GM12874 (cell line): Measurements from ENCODE around the gene KRT86.

Source experiments
- TF ChIP-seq, protein P1 (sequence below): IDR thresholded peaks from 2 replicates; pipeline ENCODE4 v1.5.1; 2011; ENCODE audit warnings: low read depth, mild to moderate bottlenecking, control low read depth, low read length, moderate library complexity; ENCODE audit not compliant: insufficient read depth

Gene KRT86

DNA sequence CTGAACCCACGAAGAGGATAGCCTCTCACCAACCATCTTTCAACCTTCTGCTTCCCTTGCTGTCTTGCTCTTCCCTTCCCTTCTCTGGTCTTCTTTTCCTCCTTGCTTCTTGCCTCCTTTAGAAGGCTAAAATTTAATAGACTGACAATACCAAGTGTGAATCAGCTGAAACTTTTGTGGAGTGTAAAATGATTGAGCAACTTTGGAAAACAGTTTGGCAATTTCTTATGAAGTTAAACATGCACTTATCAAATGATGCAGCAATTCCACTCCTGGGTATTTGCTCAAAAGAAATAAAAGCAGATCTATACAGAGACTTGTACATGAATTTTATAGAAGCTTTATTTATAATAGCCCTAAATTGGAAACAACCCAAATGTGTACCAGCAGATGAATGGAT lies 3.3 kb upstream of the KRT86 start:
- TF ChIP-seq, protein P1, sequence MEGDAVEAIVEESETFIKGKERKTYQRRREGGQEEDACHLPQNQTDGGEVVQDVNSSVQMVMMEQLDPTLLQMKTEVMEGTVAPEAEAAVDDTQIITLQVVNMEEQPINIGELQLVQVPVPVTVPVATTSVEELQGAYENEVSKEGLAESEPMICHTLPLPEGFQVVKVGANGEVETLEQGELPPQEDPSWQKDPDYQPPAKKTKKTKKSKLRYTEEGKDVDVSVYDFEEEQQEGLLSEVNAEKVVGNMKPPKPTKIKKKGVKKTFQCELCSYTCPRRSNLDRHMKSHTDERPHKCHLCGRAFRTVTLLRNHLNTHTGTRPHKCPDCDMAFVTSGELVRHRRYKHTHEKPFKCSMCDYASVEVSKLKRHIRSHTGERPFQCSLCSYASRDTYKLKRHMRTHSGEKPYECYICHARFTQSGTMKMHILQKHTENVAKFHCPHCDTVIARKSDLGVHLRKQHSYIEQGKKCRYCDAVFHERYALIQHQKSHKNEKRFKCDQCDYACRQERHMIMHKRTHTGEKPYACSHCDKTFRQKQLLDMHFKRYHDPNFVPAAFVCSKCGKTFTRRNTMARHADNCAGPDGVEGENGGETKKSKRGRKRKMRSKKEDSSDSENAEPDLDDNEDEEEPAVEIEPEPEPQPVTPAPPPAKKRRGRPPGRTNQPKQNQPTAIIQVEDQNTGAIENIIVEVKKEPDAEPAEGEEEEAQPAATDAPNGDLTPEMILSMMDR = no peak

DNA sequence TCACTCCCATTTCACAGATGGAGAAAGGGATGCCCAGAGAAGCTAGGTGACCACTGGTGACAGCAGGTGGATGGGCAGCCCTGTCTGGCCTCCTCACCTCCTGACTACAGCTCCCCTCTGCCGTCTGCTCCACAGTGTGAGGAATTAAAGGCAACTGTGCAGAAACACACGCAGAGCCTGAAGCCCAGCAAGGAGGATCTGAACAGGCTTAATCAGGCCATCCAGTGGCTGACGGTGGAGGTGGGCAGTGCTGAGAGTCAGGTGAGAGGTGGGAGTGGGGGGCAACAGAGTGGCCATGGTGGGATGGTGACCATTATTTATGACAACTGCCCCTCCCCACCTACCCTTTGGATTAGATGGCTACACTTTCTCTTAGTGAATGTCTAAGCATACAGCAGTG lies 1.2 kb downstream of the KRT86 start:
- TF ChIP-seq, protein P1 = no peak

DNA sequence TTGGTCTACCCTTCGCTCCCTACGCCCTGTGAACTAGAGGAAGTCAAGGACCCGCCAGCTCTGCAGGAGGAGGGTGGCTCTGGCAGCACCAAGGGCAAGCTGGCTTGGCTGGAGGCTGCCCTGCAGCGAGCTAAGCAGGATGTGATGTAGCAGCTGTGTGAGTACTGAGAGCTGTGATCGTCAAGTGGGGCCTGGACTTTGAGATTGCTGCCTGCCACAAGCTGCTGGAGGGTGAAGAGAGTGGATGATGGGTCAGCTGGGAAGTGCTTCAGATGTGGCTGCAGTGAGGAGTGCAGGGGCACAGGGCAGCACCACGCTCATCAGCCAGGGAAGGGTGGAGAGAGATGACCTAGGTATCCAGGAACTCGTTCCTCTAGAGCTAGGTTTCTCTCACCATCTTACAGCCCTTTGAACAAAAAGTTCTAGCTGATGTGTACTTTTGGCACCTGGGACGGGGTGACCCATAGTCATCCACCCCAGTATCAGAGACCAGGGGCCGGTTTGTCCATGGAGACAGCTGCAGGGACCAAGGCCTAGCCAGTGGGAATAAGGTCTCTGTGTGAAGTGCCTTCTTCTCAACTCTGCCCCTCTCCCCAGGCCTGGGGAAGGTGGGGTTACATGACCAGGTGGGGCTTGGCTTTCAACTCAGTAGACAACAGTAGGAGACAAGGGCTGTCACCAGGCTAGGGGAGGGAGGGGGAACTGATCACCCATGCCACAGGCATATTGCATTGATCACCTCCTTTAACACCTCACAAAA lies 3.2 kb downstream of the KRT86 start:
- TF ChIP-seq, protein P1 = no peak

DNA sequence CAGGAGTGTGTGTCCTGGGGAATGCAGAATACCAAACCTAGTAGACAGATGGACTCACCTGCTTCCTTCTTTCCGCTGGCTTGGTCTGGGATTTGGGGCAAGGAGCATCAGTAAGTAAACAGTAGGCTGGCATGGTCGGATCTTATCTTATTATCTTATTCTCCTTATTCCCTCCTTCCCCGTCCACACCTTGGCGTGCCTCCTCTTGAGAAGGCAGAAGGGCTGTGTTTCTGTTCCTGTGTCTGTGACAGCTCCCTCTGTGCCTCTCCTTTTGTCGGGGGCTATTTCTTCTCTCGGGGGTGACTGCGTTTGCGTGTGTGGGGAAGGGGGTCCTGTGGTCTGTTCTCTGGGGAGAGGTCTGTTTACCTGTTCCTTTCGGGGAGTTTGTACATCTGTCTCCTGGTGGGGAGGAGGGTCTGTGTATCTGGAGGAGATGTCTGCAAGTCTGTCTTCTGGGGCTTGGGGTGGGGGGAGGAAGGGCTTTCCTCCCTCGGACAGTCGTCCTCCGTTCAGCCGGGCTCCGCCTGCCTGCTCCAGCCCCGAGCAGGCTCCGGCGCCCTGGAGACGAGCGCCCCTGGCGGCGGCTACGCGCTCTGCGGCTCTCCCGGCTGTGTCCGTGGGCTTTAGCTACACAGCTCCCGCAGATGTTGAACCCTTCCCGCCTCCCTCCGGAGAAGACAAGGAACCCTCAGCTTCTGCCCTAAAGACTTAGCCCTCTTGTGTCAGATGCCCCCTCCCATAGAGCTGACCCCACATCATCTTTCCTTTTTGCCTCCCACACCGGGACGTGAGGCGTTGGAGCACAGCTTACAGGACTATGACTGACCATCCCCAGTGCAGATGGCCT lies 4.4 kb downstream of the KRT86 start:
- TF ChIP-seq, protein P1 = peak; percentile 99

DNA sequence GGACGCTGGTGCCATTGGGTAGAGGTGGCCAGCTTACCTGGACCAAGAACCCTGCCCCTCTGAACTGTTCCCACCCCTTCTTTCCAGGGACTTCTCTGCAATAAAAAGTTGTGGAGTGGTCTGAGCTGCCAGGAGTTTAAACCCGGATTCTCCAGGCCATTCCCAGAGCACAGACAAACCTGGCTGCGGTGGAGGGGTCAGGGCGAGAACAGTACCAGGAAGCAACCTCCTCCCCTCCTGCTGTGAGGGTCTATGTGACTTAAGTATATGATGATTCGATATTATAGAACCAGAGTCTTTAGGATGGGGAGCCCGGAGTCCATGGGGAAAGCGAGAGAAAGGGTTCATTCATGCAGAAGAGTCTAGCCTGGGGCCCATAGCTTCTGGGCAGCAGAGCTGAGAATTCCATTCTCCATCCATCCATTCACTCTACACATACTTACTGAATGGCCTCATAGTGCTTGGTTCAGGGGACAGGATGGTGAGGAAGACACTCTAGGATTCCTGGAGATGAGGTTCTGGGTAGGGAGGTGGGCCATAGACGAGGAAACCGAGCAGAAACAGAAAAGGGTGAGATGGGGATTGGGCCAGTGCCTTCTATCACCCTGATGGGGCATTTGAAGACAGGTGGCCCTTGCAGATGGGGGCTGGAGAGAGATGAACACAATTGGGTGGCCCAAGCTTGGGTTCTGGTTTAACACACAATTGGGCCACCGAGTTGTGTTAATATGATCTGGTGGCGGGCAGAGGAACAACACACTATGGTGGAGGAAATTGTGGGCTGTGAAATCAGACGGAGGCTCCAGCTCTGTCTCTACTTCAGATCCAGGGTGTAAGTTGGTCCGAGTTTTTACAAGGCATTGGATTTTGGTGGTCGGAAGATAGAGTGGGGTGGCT lies 5.2 kb downstream of the KRT86 start:
- TF ChIP-seq, protein P1 = no peak

DNA sequence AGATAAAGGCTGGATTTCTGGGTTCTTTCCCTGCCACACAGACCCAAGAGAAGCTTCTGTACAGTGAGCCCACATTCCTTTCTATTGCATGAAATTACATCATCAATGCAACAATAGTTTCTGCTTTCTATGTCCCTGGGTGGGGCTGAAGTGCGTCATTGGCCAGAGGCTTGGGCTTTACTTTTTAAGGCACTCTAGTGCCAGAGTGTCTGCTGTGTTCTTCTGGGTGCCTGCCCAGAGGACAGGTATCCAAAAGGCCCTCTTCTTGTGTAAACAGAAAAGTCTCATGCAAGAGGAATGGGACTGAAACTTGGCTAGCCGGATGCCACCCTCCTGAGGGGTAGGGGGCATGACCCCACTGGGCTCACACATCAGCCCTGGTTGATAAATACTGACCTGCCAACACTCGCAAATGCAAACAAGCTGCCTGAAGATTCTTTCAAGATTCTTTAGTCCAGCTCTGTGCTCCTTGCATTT lies 5.9 kb downstream of the KRT86 start:
- TF ChIP-seq, protein P1 = no peak
